ENCODE data around the gene ARHGAP35. TPM values are rescaled to one million over a fixed set of nuclear protein-coding genes. Genes with fewer than 3 reads are reported as not detected.

The ARHGAP35 gene
- total RNA-seq, 1 experiment from 2014 or later: 23.6 TPM

GRCh38 chr19:46886546-46887239 lies 25.9 kb downstream of the ARHGAP35 start:
- Histone ChIP-seq H3K27me3 (ENCODE audit: low read length) (no peaks in the 10 kb centered on the region), H4K20me1 (ENCODE audit: low read length) (no peaks in the 10 kb centered on the region), H3K36me3 (ENCODE audit: low read depth, low read length) (no peaks in the 10 kb centered on the region), H3K9me3 (ENCODE audit: low read length) (no peaks in the 10 kb centered on the region), H3K4me2 (ENCODE audit: low read length) (peak overlapping the region; percentile 50), H3K4me3 (ENCODE audit: low read length) (peak overlapping the region; percentile 34), H3K9ac (ENCODE audit: low read length) (no peak overlapping the region), H3K79me2 (ENCODE audit: low read length) (peaks cover 78% of the 10 kb centered on the region), H3K4me1 (ENCODE audit: insufficient read depth, low read length) (peaks cover 39% of the 10 kb centered on the region), H2AFZ (ENCODE audit: low read length) (0 out of 2 replicates have a peak overlapping the region, but pooled peaks have one; percentile 12), H3F3A (ENCODE audit: low read length, unreplicated experiment) (no peaks in the 10 kb centered on the region), H3K27ac (ENCODE audit: low read length) (peak overlapping the region; percentile 50), H3K9me2 (replicated peaks; ENCODE audit: low read length) (no peaks in the 10 kb centered on the region)
- peak; percentile 40 for DNase-seq
- peak; percentile 25; the same call in 1 of the 2 replicates for ATAC-seq
- ChIA-PET CTCF (no interaction called here), POLR2A (ENCODE audit: unreplicated experiment) (no interaction called here)
- intact Hi-C loops (cut with micrococcal nuclease): no loop called here
- TF ChIP-seq EZH2 (IDR thresholded peaks at IDR 0.05; ENCODE audit: low read length, unreplicated experiment): no peak
- TF ChIP-seq CTCF (conservative IDR thresholded peaks at IDR 0.05; ENCODE audit: low read depth, low read length): no peak
- no peak for TF ChIP-seq EZH2phosphoT487 (IDR thresholded peaks at IDR 0.05; ENCODE audit: borderline replicate concordance, low read length)
- no TSS peak for BruUV-seq (replicated peaks)

- Histone ChIP-seq H3K4me2 (ENCODE audit: low read length) (peak overlapping the region; percentile 50; the same call in 1 of the 2 replicates), H3K79me2 (ENCODE audit: low read length) (peaks cover 80% of the 10 kb centered on the region), H2AFZ (ENCODE audit: low read length) (no peak overlapping the region), H3K4me1 (ENCODE audit: insufficient read depth, low read length) (peaks cover 40% of the 10 kb centered on the region), H3K9me3 (ENCODE audit: low read length) (no peaks in the 10 kb centered on the region), H3K36me3 (ENCODE audit: low read depth, low read length) (no peaks in the 10 kb centered on the region), H4K20me1 (ENCODE audit: low read length) (no peaks in the 10 kb centered on the region), H3K9ac (ENCODE audit: low read length) (no peak overlapping the region), H3K27me3 (ENCODE audit: low read length) (no peaks in the 10 kb centered on the region), H3K9me2 (replicated peaks; ENCODE audit: low read length) (no peaks in the 10 kb centered on the region), H3F3A (ENCODE audit: low read length, unreplicated experiment) (no peaks in the 10 kb centered on the region), H3K27ac (ENCODE audit: low read length) (peak overlapping the region; percentile 50), H3K4me3 (ENCODE audit: low read length) (no peak overlapping the region)
- POLR2A ChIA-PET (ENCODE audit: unreplicated experiment): no interaction called here
- ATAC-seq (no peak), DNase-seq (no peak)
- BruUV-seq (replicated peaks): no TSS peak
- intact Hi-C loops (cut with micrococcal nuclease): no loop called here
- CTCF ChIA-PET: no interaction called here
- no peak for TF ChIP-seq EZH2 (IDR thresholded peaks at IDR 0.05; ENCODE audit: low read length, unreplicated experiment)
- TF ChIP-seq CTCF (conservative IDR thresholded peaks at IDR 0.05; ENCODE audit: low read depth, low read length): no peak
Observed at GRCh38 chr19:46887240-46887782, 26.5 kb downstream of the ARHGAP35 start.
